DMS53 (cell line): ENCODE measurements around the gene USH2A.

Experiments used
- DNase-seq: peaks from one replicate; lab custom pipeline; 2025; lab: John Stamatoyannopoulos, UW

Gene USH2A

GRCh38 chr1:215640429-215641148 is 782.7 kb downstream of the USH2A start:
- DNase-seq = no peak

- no peak for DNase-seq
Observed at GRCh38 chr1:215637041-215637573, 786.1 kb downstream of the USH2A start.

DNA sequence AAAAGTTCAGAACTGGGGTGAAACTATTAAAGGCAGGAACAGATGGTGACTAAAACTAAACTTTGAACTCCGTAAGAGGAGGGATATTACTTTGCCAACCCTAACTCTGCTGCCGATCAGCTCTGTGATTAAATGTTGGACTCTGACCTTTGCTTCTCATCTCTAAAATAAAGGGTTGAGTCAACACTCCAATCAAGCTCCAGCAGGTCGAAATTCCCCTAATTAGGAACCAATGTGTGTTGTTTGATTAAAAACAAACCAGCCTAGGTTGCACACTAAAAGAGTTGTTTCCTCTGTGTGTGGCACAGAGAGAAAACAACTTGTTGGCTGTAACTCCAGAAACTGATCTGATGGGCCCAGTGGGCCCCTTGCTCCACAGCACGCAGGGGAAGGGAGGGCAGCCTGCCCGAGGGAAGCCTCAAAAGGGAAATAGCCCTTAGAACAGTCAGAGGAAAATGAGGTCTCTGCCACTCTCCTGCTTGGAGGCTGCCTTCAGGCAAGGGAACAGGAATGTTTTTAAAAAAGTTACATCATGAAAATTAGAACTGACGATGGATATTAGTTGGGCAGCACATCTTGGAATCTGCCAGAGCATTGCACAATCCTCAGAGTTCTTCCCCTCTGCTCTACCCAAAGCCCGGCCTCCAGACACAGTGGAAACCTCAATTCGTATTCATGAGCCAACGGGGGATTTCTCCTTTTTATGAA is 786.8 kb downstream of the USH2A start:
- no peak for DNase-seq

- no peak for DNase-seq
Observed at GRCh38 chr1:215635827-215636226, 787.4 kb downstream of the USH2A start.

DNA sequence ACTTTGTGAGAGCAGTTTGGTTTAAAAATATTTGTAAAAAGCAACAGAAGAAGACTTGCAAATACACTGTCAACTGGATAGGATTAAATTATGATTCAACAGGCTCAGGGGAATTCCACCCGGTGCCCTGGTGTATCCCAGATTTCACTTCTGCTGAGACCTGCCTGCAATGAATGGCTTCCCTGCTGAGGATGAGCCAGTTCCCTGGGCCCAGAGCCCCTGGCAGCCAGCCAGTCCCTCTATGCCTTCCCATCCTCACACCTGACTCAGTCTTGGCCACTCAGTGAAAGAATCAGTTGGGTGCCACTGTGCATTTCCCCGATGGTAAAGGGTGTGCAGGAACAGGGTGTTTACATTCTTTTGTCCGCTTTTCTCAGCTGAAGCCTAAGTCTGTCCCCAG is 791.8 kb downstream of the USH2A start:
- peak; percentile 67 for DNase-seq

DNA sequence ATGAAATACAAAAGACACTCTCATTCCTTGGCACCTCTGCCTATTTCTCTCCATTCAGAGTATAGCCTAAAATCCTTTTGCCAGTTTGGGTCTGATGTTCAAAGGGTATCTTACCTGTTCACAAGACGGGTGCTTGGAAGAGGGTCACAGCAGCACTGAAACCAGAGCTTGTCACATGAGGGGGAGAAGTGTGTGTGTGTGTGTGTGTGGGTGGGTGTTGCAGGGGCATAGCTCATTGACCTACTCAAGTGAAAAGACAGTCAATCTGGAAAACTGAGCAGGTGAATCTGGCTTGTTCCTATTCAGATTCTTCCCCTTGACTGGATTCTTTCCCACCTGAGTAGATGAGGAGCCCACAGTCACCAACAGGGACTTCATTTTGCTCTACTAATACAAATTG is 792.2 kb downstream of the USH2A start:
- no peak for DNase-seq

DNA sequence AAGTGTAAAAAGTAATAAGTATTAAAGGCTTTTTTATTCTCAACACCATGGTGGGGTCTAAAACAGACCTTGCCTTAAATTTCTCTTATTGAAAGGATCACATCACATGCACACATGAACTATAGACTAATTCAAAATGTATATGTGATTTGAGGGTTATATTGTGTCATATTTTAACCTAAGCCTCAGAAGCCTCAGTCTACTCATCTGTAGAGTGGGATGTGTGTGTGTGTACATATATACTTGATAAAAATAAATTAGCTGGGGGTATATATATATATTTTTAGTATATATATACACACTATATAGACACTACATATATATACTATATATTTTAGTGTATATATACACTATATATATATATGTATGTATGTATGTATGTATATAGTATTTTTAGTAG is 797.3 kb downstream of the USH2A start:
- no peak for DNase-seq

DNA sequence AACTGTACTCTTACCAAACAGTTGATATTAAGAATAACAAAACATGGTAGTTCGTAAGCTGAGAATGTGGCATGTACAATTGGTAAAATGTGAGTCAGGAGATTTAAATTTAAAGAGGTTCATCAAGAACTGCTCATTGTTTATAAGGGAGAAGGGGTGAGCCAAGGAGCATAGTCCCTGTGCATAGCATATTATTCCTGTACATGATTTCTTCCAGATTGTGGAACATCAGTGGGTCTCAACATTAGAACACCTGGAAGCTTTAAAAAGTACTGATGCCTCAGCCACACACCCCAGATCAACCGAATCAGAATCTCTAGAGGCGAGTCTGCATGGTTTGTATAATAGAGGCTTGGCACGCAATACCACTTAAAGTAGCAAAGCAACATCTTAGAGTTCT is 800.1 kb downstream of the USH2A start:
- DNase-seq = no peak

- DNase-seq = no peak
Observed at GRCh38 chr1:215617979-215618378, 805.3 kb downstream of the USH2A start.

DNA sequence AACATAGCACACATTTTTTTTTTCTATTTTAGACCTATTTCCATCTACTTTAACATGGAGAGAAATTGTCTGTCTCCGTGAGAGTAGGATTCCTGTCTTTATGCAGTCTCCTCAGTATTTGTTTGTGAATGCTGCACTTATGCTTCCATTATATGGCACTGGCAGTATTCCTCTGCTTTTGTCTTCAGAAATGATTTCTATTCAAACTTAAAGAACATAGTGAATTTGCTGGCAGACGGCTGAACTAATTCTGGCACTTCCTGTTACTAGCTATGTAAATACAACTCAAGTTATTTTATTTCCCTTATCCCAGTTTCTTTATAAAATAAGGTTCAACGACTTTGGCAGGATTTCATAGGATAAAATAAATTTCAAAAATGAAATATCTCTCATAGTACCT is 810.9 kb downstream of the USH2A start:
- no peak for DNase-seq

DNA sequence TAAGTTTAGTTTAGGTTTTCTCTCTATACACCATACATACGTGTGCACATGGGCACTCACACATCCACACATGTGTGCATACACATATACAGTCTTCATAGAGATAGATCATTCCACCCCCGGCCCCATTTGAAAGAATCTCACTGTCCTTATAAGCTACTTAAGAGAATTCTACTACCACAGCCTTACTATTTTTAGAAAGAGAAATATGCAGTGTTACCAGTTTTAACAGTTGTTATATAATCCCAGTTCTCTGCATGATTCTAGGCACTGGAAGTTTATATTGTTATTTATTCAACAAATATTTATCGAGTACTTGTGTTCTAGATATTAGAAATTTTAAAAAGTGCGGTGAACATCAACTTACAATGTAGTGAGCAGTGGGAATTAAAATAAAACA is 814.6 kb downstream of the USH2A start:
- no peak for DNase-seq

GRCh38 chr1:215607412-215607811 is 815.8 kb downstream of the USH2A start:
- no peak for DNase-seq

- peak; percentile 57 for DNase-seq
Observed at GRCh38 chr1:215606564-215607168, 816.6 kb downstream of the USH2A start.

- DNase-seq = no peak
Observed at GRCh38 chr1:215606036-215606435, 817.2 kb downstream of the USH2A start.

- no peak for DNase-seq
Observed at GRCh38 chr1:215605011-215605621, 818.1 kb downstream of the USH2A start.

DNA sequence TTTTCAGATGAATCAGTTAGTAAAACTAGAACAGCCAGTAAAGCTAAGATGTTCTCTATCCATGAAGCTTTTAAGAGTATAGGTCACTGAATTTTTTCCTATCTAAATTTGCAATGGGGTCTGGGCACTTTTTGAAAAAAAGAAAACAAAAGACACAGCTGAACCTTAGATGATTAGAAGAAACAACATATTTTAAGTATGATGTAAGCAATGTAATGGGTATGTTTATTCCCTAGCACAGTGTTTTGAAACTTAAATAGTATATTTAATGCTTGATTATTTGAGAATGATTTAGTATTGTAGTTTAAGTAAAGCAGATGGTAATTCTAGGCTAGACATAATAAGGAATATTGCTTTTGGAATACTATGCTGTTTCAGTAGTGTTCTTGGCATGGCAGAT is 819.9 kb downstream of the USH2A start:
- no peak for DNase-seq

DNA sequence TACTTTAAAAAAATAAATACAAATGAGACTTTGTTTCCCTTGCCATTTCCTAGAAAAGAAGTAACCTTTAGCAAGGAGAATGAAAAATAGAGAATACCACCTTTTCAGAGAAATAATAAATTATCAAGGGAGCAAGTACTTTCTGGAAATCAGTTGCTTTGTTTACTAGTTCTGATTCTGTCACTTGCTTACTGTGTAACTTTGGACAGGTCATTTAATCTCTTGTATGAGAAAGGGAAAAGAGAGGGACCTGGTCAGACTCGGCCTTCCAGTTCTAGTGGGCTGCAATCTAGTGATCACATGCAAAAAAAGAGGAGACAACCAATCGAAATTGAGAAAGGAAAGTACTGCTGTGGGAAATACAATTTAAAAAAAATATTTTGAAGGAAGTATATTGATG is 822.0 kb downstream of the USH2A start:
- DNase-seq = no peak

DNA sequence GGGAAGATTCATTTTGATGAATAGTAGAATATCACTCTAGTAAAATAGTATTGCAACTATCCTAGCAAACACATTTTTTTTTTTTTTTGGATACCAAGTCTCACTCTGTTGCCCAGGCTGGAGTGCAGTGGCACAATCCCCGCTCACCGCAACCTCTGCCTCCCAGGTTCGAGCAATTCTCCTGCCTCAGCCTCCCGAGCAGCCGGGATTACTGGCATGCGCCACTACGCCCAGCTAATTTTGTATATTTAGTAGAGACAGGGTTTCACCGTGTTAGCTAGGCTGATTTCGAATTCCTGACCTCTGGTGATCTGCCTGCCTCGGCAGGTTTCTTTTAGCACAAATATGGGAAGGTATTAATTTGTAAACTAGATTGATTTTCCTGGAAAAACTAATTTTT is 822.4 kb downstream of the USH2A start:
- no peak for DNase-seq

DNA sequence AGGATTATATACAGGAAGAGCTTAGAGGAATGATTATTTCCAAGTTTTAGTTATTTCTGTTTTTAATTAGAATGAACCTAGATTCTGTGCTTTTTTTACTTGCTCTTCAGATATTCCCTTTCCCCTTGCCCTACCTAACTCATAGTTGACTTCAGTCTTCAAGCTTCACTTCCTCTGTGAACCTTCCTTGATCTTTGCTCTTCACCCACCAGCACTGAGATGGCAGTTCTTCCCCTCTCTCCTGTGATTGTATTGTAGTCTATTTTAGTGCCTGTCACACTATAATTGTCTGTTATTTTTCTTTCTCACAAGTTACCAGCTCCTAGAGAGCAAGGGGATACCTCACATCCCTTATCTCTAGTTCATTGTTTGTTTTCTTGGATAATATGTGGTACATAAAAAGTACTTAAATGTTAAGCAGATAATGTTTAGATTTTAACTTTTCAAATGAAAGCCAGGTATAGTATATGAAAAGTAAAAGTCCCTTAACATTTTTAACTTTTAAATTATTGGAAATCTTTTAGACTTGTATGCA is 822.9 kb downstream of the USH2A start:
- DNase-seq = no peak

GRCh38 chr1:215599418-215600074 is 823.7 kb downstream of the USH2A start:
- DNase-seq = no peak

DNA sequence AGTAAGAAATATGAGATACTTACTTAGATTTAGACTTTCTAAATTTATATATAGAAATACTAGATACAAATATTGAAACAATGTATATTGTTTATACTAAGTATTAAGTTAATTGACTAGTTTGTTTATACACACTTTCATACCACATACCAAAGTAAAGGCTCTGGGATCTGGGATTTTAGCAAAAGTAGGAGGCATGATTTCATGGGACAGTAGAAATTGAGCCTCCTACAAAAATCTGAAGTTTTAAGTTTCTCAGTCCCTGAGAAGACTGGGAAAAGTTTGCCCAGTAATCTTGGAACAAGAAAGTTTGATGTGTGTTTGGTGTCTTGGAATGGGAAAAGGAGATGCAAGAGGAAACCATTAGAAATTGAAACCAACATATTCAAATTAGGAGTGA is 825.3 kb downstream of the USH2A start:
- DNase-seq = no peak

- no peak for DNase-seq
Observed at GRCh38 chr1:215595231-215595630, 828.0 kb downstream of the USH2A start.
